T-helper 2 cell (primary cell): ENCODE data around the gene TMEM242.
"Not testable (repeated sequence)": the region's sequence is repeated elsewhere in the genome, so short reads cannot be mapped to it uniquely, and the experiment has no call there.

ENCODE experiments used
- DNase-seq, 5 experiments: peaks; one replicate each; pipeline versions ENCODE4 v3.0.0 to v3.0.0-alpha.2; 2012 to 2022

TMEM242 gene

DNA sequence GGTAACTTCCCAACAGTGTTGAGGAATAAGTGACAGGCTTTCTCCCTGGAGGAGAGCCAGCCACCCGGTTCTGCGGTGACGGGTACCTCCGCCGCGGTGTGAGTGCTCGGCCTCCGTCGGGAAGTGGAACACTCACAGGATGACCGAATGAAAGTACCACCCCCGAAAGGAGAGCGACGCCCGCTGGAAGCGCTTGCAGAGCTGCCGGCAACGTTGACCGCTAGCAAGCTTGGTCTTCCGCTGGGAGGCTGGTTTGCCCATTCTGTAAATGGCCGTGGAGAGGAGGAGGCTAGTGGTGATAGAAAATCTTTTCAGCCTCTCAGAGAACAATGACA is 614 bp upstream of the TMEM242 start:
- peak in 1 of 5 experiments; percentile 22 for DNase-seq

DNA sequence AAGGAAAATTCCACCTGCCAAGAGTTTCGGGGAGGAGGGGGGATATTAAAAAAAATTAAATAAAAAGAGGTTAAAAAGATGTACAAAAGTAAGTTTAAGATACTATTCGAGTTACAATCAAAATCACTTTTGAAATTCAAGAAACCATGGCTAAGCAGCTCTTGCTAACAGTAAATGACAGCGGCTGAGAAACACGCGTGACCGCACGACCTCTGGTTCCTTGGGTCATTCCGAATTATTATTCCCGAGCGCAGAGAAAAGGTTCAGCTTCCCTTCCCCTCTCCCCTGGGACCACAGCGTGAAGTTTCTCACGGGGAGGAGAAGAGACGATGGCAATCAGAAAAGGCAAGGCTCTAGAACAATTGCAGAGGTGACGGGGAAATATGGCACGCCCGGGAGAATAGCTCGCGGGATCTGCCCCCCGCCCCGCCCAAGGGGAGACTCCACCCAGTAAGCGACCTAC is 496 bp downstream of the TMEM242 start:
- peak in 2 of 5 experiments; percentile 68 to 75 for DNase-seq

DNA sequence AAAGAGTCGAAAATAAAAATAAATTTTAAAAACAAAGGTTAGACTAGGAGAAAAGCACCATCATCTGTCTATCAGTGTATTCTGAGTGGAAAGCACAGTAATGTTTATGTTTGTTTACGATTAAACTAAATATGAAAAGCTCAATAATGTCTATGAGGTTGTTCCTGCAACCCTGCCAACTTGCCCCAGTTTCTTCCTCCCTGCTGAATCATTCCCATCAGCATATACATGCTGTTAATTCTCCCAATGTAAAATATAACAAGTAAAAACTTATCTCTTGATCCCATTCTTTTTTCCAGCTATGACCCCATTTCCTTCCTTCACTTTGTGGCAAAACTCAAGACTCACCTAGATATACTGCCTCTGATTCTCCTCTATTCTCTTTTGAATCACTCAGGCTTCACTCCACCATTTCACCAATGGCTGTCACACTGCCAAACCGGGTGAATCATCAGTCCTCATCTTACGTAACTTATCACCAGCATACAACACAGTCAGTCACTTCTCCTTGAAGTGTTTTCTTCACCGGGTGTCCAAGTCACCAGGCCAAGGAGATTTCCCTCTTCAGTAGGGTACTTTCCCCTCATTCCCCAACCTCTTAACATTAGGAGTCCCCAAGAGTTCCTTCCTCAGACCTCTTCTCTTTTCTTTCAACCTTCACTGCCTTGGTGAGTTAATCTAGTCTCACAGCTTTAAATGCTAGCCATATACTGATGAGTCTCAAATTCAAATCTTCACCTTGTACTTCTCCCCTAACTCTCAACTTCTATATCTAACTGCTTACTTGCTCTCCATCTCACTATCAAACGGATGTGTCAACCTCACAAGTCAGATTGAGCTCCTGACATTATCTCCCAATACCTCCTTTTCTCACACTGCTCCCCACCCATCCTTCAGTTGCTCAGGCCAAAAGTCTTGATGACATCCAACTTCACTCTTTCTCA is 6.2 kb downstream of the TMEM242 start:
- DNase-seq, result no peak

DNA sequence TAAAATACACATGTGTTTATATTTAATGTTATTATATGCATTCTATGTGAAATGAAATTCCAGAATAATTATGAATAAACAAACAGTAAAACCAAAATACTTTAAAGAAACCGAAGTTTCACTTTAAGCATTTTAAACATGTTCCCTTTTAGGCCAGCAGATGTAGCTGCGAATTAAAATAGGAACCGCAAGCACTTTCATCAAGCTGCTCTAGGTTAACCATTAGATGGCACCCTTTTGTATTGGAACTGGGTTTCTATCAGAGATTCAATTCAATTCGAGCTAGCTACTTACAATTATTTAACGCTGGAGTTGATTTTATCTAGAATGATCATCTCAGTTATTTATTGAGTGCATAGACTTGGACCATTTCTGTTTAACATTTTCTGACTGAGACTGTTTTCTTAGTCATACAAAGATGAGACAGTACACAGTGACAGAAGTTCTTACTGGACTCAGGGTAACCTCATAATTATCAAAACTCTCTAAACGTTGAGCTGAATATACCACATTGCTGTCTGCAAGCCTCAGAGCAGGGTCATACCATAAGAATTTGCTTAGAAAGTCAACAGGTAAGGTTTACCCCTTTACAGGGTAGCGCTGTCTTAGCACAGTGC is 8.5 kb downstream of the TMEM242 start:
- DNase-seq, result peak in 2 of 5 experiments; percentile 17 to 80

DNA sequence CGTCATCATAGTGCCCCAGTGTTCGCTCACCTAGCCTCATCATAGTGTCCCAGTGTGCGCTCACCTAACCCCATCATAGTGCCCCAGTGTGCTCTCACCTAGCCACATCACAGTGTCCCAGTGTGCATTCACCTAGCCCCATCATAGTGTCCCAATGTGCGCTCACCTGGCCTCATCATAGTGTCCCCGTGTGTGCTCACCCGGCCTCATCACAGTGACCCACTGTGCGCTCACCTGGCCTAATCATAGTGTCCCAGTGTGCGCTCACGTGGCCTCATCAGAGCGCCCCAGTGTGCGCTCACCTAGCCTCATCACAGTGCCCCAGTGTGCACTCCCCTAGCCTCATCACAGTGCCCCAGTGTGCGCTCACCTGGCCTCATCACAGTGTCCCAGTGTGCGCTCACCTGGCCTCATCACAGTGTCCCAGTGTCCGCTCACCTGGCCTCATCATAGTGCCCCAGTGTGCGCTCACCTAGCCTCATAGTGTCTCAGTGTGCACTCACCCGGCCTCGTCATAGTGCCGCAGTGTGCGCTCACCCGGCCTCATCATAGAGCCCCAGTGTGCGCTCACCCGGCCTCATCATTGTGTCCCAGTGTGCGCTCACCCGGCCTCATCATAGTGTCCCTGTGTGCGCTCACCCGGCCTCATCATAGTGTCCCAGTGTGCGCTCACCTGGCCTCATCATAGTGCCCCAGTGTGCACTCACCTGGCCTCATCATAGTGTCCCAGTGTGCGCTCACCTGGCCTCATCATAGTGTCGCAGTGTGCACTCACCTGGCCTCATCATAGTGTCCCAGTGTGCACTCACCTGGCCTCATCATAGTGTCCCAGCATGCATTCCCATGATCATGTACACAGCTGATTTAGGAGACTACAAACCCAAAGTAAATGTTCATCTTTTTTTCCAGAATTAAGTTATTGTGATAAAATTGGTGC is 9.5 kb downstream of the TMEM242 start:
- no peak for DNase-seq

DNA sequence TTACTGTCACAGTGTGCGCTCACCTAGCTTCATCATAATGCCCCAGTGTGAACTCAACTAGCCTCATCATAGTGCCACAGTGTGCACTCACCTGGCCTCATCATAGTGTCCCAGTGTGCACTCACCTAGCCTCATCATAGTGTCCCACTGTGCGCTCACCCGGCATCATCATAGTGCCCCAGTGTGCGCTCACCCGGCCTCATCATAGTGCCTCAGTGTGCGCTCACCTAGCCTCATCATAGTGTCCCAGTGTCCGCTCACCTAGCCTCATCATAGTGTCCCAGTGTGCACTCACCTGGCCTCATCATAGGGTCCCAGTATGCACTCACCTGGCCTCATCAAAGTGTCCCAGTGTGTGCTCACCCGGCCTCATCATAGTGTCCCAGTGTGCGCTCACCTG is 10.6 kb downstream of the TMEM242 start:
- DNase-seq, result peak in 1 of 5 experiments; percentile 19

DNA sequence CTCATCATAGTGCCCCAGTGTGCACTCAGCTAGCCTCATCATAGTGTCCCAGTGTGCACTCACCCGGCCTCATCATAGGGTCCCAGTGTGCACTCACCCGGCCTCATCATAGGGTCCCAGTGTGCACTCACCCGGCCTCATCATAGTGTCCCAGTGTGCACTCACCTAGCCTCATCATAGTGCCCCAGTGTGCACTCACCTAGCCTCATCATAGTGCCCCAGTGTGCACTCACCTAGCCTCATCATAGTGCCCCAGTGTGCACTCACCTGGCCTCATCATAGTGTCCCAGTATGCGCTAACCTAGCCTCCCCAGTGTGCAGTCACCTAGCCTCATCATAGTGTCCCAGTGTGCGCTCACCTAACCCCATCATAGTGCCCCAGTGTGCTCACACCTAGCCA is 12.6 kb downstream of the TMEM242 start:
- not testable (repeated sequence) for DNase-seq

DNA sequence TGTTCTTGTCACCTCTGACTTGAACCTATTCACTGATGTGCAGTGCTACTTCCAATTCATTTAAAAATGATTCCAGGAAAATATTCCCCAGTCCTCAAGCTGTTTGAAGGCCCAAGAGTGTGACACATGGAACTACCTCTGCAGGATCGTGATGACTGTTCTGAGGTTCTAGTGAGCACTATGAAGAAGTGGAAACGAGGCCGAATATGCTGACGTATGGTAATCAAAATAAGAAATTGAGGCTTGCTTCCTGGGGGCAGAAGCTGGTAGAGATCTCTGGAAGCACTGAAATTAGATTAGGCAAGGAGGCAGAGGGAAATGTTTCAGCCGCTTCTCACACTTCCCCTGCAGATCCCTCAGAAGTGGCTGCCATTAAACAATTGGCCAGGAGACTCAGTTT is 15.7 kb downstream of the TMEM242 start:
- DNase-seq, result no peak

DNA sequence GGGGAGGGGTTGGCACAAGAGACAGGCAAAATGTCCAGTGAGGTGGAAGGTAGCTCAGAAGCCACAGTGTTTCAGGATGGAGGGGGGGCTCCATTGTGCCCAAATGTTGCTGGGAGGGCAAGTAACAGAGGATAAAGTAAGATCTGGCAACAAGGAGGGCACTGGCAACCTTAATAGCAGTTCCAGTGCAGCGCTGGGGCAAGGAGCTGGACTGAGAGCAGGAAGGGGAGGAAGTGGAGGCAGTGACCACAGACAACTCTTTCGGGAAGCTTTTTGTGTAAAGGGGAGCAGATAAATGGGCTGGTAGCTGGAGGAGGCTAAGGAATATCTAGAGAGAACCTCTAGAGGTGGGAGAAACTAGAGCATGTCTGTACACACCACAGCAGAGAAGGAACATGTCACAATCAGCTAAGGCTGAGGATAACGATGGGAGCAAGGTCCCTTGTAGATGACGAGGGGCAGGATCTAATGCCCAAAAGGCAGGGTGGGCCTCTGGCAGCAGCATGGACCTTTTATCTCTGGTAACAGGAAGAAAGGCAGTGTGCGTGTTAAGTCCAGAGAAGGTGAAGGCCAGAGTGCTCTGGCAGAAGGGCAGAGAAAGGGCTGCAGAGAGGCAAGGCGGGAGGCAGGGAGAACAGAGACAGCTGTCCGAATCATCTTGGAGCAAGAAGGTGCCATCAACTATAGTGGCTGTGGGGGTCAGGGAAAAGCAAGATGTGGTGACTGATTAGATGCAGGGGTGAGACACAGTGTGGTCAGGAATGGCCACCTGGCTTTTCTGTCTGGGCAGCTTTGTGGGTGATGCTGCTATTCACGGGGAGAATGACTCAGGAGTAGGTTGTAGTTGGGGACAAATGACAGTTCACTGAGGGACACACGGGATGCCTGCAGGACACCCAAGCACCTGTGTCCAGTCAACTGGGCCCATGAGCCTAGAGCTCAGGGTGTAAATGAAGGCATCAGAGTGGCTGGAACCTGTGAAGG is 17.4 kb downstream of the TMEM242 start:
- DNase-seq, result no peak

DNA sequence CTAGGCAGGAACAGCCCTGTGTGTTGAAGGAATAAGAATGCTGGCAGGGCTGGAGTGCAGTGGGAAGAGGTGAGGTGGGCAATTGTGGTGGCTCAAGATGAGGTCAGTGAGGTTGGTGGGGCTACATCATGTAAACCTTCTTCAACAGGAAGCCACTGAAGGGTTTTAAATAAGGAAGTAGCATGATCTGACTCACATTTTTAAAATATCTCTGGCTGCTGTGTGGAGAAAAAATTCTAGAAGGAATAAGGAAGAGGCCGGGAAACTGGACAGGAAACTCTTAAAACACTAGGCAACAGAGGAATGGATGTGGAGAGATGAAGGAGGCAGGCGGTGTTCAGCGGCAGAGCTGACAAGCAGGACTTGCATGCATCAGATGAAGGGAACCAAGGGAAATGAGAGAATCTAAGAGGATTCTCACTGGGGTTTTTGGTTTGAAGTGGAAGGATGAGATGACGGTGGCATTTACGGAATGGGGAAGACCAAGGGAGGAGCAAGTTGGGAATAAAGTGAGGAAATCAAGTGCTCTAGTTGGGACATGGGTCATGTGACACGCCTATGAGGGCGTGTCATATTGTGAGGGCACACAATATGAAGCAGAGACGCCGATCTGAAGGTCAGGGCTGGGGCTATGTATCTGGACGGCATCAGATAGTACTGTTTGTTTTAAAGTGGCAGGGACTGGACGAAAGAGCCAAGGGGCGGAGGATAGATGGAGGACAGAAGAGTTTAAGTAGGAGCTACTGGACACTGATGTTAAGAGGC is 18.2 kb downstream of the TMEM242 start:
- no peak for DNase-seq

DNA sequence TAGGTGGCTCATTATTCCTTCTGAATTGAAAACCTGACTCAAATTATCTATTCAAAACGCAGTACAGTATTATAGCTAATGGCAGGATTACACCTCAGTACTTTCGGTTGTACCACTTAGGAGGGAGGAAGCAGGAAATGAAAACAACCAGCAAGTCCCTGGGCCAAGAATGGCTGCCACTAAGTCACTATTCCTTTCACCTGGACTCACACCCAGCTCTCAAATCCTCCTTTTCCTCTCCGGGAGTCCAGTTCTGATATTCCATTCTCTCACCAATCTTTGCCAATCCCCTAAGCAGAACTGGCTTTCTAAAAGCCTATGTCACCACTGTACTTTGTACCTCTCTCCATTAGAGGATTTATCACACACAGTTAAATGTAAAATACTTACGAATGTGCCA is 20.6 kb downstream of the TMEM242 start:
- DNase-seq, result peak in 1 of 5 experiments; percentile 17

DNA sequence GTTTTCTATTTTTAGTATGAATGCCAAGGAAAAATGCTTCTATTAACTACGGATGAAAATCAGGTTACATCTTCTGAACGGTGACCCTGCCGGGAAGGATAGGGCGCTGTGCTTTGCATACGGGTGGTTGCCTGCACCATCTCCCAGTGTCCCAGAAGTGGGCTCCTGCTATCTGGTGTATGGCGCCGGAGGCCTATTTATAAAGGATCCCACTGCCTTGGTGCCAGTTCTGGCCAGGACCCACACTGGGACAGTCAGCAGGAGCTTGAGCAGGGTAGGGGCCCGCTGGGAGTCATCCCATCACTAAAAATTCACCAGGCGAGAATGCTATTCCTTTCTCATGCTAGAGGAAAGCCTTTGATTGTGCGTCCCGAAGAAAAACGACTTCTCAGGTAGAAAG is 22.9 kb downstream of the TMEM242 start:
- no peak for DNase-seq

DNA sequence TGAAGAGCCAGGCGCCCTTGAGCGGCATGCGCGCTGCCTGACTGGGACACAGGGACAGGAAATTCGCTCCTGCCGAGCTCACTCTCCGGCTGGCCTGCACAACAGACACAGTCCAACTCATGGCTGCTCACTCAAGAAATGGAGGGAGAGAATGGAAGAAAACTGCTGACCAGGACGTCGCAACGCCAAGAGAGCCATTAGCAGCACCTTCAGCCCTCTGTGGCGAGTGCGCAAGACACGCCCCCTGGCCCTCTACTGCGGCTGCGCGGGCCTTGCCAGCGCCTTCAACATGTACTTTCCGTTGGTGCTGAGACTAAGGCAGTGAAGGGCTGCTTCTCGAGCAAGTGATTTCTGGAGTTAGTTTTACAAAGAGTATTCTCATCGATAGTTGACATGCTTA is 23.3 kb downstream of the TMEM242 start:
- no peak for DNase-seq

DNA sequence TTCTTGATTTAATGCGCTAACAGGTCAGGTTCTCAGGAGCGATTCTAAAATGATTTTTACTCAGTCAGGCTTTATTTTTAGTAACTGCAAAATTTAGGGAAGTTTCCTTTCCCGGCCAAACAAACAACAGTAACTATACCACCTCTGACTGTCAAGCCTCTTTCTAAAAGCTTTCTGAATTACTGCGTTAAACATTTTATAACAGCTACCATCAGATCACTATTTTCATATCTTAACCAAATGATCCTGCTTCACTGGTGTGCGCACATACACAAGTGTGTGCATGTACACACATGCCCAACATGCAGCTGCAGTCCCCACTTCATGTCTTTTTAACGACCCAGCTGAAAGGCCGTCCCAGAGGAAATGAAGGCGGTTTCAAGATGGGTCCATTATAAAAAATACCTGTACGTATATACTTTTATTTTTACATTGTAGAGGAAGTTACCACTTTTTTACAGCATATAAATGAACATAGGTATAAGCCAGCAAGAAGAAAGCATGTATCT is 25.0 kb downstream of the TMEM242 start:
- DNase-seq, result no peak

DNA sequence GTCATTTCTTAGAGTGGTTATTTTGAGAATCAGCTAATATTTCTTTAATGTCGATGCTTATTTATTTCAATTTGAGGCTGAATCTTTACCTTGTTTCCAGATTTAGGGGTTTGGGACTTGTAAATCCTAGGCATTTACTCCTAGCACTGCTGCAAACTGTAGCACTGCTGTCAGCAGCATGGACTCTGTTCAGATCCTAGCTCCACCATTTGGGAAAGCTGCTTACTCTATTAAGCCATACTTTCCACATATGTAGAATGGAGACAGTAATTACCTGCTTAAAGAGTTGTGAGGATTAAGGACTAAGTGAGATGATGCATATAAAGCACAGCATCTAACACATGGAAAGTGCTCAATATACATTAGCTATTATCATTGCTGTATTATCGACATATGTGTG is 28.7 kb downstream of the TMEM242 start:
- DNase-seq, result no peak

DNA sequence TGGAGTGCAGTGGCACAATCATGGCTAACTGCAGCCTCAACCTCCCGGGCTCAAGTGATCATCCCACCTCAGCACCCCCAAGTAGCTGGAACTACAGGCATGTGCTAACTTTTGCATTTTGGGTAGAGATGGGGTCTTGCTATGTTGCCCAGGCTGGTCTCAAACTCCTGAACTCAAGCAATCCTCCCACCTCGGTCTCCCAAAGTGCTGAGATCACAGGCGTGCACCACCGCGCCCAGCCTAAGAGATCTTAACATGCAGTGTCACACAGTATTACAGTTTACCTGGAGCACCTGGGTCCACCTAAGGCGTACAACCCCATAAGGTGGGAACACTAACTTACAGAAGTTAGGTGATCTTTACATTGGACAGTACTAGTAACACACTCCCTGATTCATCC is 29.5 kb downstream of the TMEM242 start:
- no peak for DNase-seq

DNA sequence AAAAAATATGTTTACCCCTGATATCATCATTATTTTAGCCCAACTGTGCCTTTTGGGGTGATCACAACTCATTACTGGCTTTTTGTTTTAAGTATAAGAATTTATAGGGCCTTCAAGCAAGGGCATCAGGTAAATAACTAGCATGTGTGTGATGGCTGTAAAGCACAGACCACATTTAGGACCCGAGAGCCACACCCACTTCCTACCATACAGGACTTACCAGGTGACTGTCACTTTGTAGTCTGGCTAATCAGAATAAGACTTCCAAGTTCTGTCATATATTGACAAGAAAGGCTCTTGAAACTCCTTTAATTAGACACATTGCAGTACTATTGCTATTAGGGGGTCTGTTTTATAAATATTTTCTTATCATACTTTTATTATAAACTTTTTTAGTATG is 31.1 kb downstream of the TMEM242 start:
- DNase-seq, result peak in 1 of 5 experiments; percentile 40

DNA sequence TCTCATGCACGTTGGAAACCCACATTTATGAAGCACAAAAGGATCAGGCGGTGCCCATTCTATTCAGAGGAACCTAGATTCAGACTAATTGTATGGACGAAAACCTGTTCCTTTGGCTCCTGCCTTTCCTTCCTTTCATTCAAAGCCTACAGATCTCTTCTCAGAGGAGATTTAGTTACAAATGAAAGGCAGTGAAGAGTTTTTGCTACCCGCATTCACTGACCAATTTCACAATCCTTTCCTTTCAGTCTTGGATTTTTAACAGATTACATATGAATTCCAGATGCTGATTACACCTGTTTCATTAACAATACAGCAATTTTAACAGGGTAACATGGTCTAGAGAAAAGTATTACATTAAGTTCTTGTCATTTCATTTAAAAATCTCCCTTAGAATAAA is 32.0 kb downstream of the TMEM242 start:
- no peak for DNase-seq

DNA sequence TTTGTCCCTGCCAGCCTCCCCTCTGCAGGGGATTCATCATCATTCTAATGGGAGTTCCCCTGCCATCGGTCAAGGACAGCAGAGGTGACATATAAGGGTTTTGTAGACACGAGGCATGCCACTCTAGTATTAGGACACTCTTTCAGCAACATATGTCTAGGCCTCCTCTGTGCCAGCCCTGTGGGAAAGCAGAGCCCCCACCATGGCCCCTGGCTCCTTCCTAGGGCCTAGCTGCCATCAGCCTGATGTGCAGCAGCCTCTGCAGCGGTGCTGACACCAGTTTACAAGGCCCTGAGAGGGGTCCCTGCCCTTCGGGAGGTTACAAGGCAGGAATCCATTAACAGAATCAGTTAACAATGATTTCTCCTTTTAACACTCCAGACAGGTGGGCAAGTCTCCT is 32.5 kb downstream of the TMEM242 start:
- DNase-seq, result no peak

DNA sequence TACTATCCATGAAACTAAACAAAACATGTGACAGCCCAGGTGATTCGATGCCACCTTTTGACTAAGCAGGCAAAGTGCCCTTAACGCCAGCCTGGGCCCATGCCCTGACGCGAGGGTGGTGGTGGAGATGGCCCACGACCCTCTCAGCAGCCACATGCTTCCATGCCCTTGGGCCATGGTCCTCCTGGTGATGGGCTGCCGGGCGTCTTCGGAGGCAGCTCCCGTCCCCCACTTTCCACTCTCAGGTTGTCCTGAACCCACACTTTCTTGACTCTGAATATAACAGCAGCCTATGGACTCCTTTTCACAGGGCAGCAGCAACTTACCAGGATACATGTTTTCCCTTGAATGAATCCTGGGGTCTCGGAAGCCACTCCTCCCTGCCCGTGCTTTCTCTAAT is 33.6 kb downstream of the TMEM242 start:
- DNase-seq, result no peak

DNA sequence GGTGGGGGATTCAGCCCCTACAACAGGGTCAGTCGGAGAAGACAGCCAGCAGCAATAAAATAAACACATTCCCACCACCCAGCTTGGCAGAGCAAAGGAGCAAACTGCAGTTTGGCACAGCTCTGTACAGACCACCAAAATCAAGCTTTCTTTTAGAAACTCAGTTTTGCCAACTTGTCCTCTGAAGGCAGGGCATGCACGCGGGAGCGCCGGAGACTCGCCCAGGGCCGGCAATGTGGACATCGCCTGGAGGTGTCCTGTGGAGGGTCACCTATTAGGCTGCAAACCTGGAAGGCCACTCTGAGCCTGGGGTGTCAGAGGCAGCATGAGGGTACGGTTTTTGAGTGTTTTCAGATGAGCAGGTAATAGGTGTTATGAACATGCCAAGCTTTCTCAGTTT is 34.7 kb downstream of the TMEM242 start:
- no peak for DNase-seq
